ENCODE data around the gene EGFL7. TPM values are rescaled to one million over a fixed set of nuclear protein-coding genes. Genes with fewer than 3 reads are reported as not detected.
"Not testable (repeated sequence)": the region's sequence is repeated elsewhere in the genome, so short reads cannot be mapped to it uniquely, and the experiment has no call there.

The EGFL7 gene
- total RNA-seq, 1 experiment from 2014 or later, result 127 TPM

DNA sequence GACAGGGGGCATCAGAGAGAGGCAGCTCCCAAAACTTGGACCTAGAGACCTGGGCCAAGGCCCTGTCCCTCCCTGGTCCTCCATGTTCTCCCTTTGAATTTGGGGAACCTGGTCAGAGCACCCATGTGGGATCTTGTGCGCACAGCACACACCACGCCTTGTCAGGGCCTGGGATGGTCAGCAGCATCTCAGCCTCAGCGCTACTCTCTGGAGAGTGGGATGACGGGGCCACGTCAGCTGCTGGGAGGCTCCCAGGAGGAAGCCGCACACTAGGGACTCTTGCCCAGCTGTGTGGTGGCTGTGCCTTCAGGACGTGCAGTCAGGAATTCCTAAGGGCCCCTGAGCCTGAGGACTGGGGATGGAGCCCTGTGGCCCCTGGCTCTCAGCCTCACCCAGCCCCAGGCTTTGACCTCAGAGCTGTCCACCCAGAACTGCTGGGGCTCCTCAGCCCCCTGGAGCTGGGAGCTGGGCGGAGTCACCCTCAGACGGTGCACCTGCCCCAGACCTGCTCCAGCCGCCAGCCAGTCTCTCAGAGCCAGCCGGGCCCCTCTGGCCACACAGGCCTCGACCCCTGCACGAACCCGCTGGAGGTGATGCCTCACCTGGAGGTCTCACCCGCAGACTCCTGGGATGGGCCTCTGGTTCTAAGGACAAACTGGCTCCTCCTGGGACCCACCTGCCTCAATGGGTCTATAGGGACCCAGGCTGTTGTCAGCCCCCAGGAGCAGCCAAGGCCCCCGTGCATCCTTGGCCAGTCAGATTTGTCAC, 38.3 kb upstream of the EGFL7 start:
- DNase-seq (ENCODE audit: low spot score), result peak; percentile 51

DNA sequence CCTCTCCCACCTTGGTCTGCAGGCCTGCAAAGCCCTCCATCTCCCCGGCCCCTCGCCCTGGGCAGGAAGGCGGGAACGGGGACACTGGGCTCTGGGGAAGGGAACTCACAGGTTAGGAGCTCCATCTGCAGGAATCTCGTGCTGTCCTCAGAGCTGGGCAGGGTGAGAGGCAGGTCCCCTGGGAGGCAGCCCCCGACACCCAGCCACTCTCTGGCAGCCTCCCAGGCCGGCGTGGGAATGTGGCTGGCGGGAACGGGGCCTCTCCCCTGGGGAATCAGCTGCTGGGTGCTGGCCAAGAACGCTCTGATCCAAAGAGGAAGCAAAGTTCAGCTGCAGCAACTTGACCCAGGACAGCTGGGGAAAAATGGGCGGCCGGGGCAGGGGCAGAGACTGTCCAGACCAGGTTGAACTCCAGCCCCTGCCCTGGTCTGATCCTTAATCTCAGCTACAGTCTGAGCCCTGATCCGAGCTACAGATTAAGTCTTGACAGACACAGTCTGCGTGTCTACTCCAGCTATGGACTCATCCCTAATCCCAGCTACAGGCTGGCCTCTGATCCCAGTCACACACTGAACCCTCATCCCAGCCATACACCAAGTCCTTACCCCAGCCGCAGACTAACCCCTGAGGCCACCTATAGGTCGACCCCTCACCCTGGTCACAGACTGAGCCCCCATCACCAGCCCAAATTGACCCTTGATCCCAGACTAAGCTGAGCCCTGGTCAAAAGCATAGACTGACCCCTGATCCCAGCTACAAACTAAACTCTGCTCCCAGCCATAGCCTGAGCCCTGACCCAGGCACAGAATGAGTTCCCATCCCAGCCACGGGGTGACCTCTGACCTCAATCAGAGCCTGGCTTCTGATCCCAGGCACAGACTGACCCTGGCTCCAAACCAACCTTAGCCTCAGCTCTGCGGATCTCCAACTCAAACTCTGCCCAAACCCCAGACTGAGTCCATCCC, 37.3 kb upstream of the EGFL7 start:
- peak; percentile 76 for DNase-seq (ENCODE audit: low spot score)

DNA sequence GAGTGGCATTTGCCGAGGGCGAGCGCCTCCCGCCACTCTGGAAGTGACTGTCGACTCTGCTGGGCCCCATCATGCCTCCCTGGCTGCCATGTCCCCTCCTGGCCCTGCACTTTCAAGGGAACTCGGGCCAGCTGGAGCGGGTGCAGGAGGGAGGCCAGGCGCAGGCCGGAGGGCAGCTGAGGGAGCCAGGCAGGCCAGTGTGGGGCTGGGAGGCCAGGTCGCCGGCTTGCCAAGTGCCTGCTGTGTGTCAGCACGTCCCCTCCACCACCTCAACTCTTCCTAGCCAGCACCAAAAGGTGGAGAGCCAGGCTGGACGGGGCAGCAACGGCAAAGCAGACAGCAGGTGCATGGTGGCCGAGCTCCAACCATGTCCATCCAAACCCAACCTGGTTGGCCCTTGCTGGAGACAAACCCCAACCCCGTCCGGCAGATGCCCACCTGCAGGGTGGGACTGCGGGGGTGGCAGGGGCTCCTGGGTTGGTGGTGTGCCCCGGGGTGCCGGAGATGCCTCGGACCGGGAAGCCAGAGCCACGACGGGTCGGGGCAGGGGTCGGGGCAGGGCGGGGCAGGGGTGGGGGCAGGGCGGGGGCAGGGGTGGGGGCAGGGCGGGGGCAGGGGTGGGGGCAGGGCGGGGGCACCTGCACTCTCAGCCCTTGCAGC, 36.5 kb upstream of the EGFL7 start:
- DNase-seq (ENCODE audit: low spot score), result no peak

DNA sequence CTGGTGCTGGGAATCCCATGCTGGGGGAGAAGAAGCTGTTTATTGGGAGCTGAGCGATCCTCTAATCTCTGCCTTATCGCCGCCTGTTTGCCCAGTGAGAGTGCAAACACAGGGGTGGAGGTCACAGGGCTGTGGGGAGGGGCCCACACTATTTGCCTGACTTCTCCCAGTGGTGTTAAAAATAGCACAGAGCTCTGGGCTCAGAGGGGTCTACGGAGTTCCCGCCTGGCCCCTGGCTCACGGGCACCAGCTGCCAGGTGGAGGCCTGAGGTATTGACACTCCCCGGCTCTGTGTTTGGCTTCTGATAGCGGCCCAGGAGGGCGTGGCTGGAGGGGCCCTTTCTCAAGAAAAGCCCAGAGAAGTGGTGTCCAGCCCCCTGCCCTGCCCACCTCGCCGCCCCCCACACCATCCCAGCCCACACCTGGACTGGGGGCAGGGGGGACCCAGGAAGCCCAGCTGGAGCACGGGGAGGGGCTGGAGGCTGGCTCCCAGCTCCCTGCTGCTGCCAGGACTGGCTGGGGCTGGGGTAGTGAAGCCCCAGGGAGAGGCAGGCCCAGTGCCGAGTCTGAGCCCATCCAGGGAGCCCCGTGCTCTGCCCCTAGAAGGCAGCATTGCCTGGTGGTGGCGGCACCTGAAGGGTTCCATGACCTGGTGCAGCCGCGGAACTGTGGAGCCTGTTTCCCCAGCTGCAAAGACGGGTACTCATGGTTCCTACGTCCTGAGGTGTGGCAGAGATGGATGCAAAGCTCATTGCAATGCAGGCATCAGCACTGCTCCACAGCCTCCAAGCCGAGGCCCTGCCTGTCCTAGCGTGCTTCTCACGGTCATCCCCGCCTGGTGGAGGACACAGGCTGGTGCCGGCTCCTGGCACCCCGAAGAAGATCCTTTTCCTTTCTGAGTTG, 35.7 kb upstream of the EGFL7 start:
- DNase-seq (ENCODE audit: low spot score), result no peak

DNA sequence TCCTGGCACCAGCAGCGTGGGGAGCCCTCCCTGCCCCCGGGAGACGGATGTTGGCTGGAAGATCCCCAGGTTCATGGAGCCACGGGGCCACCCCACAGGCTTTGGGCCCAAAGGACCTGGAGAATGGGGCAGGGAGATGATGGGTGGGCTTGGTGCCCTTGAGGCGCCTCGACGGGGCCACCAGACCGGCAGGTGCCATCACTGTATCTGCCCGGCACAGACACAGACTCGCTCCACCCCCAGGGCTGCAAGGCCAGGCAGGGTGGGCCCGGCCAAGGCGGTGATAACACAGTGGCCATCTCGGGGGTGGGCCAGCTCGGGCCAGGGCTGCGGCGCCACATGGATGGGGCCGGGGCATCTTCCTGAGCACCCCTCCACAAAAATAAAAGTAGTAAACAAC, 35.0 kb upstream of the EGFL7 start:
- DNase-seq (ENCODE audit: low spot score), result no peak

DNA sequence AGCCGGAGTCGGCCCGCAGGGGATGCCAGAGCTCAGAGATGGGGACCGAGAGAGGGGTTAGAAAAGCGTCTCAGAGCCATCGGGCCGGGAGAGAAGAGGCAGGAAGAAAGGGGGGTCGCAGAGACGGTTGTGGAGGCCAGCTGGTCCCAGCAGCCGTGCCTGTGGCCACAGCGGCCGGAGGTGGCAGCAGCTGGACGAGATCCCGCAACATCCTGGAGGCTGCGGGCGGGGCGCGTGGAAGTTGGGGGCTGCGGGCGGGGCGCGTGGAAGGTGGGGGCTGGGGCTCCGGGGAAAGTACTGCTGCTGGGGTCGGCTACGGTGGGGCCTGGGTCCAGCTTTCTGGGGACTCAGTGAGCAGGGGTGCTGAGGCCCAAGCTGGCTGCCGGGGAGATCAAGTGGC, 34.4 kb upstream of the EGFL7 start:
- DNase-seq (ENCODE audit: low spot score), result no peak

DNA sequence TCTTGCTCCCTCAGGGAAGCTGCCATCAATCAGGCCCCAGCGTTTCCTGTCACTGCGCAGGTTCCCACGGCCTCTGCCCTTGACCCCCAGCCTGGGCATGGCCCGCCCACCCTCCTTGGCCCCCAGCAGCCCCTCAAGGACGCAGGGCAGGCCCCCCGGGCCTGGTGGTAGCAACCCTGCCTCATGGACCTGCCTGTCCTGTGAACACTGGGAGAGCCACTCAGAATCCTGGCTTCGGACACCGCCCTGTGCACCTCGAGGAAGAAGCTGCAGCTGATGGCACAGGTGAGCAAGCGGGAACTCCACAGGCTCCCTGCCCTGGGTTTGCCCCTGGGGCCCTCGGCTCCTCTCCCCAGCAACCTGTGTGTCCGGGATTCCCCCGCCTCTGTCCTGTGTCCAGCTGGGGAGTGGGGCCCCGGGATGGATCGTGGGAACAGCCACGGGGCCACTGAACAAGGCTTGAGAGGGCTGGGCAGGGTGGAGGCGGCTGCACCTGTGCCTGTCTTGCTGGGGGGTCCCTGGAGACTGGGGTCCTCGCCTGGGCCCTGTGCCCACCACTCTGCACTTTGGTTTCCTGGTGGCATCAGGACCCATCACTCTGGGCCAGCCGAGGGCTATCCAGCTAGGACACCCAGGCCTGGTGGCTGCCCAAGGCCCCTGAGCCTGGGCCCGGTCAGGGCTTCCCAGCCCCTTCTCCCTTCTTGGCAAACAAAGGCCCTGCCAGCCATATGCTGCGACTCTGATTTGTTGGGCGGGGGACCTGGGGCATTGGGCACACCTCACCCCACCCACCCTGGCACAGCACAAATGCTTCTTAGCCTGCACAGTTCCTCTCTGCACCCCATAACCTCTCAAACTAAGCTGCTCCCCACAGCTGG, 33.5 kb upstream of the EGFL7 start:
- DNase-seq (ENCODE audit: low spot score), result no peak

DNA sequence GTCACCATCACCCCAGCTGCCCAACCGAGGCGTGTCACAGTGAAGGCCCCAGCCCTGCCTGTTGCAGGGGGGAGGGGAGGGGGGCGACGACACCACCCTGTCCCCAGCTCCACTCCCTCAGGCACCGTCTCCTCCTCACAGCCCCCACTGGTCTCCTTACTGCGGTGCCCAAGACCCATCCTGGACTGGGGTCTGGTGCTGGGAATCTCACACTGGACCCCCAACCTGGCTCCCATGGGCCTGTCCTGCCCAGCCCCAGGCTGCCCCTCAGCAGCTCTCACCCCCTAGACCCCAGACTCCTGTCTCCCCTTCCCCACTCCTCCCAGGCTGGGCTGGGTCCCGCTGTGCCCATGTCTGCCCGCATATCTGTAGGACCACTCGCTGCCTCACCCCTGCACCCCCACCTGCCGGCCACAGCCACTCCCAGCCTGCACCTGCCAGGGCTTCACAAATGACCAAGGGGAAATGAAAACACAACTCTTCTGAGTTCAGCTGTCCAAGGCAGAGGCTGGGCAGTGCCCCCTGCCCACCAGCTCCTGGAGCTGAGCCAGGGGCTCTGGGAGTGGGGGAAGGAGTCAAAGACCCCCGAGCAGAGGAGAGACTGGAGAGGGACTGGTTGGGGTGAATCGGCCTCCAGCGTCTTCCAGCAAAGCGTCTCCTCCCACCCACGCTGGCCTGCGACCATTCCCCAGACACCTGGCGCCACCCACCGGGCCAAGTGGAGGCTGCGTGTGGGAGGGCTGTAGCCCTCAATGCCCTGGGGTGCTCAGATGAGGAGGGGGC, 32.6 kb upstream of the EGFL7 start:
- peak; percentile 57 for DNase-seq (ENCODE audit: low spot score)

DNA sequence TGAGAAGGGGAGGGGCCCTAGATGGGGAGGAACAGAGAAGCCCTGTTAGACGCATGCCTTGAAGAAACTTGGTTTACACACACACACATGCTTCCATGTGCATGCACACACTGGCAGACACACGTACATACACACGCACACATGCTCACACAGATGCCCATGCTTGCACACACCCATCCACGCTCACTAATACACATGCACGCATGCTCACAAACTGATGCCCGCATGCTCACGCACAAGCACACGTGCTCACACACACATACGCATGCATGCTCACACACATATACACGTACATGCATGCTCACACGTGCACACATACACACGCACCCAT, 32.1 kb upstream of the EGFL7 start:
- DNase-seq (ENCODE audit: low spot score), result no peak

DNA sequence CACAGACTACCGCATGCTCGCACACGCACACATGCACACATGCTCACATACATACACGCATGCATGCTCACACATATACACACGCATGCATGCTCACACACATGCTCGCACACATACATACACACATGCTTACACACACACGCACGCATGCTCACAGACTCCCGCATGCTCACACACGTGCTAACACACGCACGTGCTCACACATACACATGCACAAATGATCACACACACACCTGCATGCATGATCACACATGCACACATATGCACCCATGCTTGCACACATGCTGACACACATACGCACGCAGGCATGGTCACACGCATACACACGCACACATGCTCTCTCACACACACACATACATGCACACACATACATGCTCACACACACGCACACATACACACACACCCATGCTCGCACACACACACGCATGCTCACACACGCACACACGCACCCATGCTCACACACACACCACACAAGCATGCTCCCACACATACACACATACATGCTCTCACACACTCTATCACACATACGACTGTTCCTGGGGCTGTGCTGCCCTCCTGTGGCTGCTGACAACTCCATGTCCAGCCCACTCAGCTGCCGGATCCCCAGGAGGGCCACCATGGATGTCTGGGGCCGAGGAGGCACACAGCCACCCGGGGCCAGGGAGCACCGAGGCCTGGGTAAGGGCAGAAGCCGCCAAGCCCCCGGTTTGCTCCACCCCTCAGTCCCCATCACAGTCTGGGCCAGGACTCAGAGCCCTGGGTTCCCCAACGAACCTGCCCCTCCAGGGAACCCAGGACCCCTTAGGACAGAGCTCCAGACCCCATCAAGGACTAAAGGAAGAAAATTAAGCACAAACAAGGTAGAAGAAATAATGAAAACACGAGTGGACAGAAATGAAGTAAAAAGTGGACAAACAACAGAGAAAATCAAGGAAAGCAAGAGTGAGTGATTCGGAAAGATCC, 31.4 kb upstream of the EGFL7 start:
- DNase-seq (ENCODE audit: low spot score), result peak; percentile 81

DNA sequence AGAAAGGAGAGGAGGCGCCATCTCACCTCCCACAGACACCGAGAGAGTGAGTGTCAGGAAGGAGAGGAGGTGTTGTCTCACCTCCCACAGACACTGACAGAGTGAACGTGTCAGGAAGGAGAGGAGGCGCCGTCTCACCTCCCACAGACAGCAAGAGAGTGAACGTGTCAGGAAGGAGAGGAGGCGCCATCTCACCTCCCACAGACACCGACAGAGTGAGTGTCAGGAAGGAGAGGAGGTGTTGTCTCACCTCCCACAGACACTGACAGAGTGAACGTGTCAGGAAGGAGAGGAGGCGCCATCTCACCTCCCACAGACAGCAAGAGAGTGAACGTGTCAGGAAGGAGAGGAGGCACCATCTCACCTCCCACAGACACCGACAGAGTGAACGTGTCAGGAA, 30.6 kb upstream of the EGFL7 start:
- not testable (repeated sequence) for DNase-seq (ENCODE audit: low spot score)

DNA sequence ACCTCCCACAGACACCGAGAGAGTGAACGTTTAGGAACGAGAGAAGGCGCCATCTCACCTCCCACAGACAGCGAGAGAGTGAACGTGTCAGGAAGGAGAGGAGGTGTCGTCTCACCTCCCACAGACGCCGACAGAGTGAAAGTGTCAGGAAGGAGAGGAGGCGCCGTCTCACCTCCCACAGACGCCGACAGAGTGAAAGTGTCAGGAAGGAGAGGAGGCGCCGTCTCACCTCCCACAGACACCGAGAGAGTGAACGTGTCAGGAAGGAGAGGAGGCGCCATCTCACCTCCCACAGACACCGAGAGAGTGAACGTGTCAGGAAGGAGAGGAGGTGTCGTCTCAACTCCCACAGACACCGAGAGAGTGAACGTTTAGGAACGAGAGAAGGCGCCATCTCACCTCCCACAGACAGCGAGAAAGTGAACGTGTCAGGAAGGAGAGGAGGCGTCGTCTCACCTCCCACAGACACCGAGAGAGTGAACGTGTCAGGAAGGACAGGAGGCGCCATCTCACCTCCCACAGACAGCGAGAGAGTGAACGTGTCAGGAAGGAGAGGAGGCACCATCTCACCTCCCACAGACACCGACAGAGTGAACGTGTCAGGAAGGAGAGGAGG, 30.1 kb upstream of the EGFL7 start:
- not testable (repeated sequence) for DNase-seq (ENCODE audit: low spot score)

DNA sequence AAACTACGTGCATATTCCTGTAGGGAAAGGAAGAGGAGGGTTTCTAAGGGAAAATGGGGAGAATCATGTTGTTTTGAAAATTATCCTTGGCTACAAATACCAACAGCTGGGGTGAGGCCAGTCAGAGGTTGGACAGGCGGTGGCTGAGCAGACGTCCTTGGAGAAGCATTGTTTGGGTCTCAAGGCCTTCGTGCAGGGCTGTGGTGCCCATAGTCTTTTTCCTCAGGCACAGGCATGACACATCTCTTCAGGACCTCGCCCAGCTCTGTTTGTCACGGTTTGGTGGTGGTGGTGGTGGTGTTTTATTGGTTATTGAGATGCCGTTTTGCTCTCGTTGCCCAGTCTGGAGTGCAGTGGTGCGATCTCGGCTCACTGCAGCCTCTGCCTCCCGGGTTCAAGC, 27.8 kb upstream of the EGFL7 start:
- no peak for DNase-seq (ENCODE audit: low spot score)

DNA sequence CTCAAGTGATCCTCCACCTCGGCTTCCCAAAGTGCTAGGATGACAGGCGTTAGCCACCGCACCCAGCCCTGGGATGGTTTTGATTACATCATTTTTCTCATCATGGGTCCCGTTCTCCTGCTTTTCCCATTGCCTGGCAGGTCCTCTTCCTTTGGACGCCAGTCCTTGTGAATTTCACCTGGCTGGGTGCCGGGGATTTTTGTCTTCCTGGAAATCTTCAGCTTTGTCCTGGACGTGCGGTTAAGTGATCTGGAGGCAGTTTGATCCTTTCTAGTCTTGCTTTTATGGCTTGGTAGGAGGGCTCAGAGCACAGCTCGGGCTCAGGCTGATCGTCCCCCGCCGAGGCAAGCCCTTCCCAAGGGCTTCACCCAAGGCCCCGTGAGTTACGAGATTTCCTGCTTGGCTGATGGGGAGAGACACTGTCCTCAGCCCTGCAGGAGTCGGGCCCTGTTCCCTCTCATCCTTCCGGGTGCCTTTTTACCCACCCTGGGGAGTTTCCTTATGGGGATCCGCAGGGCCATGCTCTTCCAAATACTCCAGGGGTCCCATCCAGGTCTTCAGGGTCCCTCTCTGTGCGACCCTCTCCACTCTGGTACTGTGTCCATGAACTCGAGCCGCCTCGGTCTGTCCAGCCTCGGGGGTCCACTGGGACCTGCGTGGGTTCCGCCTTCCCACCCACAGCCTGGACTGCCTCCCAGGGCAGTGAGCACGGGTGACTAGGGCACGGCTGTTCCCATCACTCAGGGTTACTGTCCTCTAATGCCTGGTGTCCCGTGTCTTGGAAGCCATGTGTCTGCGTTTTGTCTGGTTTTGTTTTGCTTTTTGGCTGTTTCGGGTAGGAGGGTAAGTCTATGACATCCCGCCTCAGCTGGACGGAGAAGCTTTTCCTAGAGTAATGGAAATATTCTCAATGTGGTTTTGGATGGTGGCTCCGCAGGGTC, 22.3 kb upstream of the EGFL7 start:
- DNase-seq (ENCODE audit: low spot score), result no peak

DNA sequence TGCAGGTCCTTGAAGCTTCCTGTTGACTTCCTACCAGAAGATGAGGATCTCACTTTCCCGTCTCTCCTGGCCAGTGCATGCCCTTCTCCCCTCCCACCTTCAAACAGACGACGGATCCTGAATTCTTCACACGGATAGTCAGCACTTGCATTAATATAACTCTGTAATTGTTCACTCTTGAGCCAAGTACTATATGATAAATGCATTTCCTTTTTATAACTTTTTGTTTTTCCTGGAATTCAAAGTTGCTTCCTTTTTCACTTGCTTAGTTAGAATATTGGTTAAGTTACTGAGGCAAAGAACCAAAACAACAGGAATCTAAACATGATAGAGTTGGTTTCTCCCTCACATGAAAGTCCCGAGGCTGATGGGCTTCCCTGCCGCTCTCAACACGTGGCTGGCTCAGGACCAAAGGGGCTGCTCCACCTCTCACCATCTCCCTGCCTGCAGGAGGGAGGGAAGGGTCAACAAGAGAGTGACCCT, 20.2 kb upstream of the EGFL7 start:
- DNase-seq (ENCODE audit: low spot score), result no peak

DNA sequence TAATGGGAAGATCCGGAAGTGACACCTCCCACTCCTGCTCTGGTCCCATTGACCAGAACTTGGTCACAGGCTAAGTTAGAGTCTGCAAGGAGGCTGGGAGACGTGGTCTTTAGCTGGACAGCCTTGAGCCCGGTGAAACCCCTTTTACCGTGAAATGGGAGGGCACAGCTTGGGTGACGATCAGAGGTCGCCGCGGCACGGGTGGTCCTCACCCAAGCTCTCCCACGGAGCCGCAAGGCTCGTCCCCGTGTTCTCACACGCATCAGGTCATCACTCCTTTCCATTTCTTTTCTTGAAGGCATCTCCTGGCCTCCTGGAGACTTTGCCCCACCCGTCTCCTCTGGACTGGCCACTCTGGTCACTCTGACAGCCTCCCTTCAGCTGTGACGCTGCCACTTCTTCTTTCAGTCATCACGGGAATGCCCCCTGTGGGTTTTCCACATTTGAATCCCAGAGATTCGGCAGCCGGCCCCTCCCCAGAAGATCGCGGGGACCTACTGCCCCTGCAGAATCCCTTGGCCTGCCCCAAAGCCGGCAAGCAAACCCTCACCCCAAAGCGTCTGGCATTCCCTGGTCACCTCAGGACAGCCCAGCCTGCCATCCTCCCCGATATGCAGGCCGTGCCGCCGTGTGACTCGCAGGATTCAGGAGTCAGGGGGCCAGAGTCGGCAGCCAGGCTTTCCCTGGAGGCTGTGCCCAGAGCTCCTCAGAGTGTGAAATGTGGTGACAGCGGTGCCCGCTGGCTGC, 18.9 kb upstream of the EGFL7 start:
- DNase-seq (ENCODE audit: low spot score), result peak; percentile 37
